ENCODE measurements around the gene LNX1. TPM values are rescaled to one million over a fixed set of nuclear protein-coding genes. Genes with fewer than 3 reads are reported as not detected.
A peak's percentile ranks its signal among the peaks of the same experiment; 100 is the strongest.

LNX1 gene
- total RNA-seq, 4 donors from 2014 or later, result 4.8 to 12.6 (median 6.6) TPM

DNA sequence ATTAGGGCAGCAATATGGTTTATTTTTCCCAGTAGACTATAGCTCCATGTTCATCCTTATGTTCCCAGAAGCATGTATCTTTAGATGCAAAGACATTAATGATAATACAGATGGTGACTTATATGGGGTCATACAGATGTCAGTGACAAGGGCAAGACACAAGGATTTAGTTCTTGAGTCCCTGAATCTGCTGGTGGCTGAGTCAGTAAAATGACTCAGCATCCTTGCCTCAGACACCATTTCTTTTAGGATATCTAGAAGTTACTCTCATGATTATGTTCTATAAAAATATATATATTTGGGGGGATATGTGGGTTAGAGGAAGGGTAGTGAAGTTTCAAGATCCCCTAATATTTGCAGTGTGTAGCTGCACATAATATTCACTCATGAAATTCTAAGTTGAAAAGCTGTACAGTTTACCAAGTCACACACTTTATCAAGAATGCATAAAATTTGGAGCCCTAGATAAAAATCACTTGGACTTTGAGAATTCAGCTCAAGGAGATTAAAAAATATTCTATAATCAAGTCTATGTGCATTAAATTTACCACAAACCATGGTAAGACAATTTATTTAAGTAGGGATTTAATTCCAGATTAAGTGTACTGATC lies 101.9 kb downstream of the LNX1 start:
- H3K4me1 ChIP-seq, result peaks cover 0 to 8% (median 2%) of the 10 kb centered on the region in 4 donors
- DNase-seq (ENCODE audit: low spot score in 2 of 2), result no peak
- H3K4me3 ChIP-seq, result no peak overlapping the region
- no peaks in the 10 kb centered on the region for H3K27me3 ChIP-seq
- no peak for TF ChIP-seq EP300 (IDR thresholded peaks at IDR 0.05)
- no peaks in the 10 kb centered on the region for H3K9me3 ChIP-seq
- no peak overlapping the region for H3K27ac ChIP-seq
- H3K36me3 ChIP-seq, result no peaks in the 10 kb centered on the region

DNA sequence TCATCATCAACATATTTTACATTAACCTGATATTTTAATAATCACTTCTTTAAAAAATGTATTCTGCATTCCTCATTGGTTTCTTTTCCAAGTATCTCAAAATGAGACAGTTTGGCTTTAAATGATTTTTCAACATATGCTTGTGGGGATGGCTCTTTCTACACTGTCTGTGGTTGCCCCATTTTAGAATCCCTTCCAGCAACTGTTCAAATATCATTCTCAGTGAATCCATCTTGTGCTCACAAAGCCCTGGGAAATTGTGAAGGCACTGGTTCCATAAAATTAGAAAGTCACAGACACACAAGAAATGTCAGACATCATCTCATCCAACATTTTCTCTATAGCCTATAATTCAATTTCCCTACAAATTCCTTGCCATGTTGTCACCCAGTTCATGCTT lies 103.5 kb downstream of the LNX1 start:
- no peaks in the 10 kb centered on the region for H3K9me3 ChIP-seq
- no peaks in the 10 kb centered on the region for H3K36me3 ChIP-seq
- no peak overlapping the region for H3K27ac ChIP-seq
- TF ChIP-seq POLR2A (IDR thresholded peaks at IDR 0.05) (no peak), EP300 (IDR thresholded peaks at IDR 0.05) (no peak)
- TF ChIP-seq, protein P1, sequence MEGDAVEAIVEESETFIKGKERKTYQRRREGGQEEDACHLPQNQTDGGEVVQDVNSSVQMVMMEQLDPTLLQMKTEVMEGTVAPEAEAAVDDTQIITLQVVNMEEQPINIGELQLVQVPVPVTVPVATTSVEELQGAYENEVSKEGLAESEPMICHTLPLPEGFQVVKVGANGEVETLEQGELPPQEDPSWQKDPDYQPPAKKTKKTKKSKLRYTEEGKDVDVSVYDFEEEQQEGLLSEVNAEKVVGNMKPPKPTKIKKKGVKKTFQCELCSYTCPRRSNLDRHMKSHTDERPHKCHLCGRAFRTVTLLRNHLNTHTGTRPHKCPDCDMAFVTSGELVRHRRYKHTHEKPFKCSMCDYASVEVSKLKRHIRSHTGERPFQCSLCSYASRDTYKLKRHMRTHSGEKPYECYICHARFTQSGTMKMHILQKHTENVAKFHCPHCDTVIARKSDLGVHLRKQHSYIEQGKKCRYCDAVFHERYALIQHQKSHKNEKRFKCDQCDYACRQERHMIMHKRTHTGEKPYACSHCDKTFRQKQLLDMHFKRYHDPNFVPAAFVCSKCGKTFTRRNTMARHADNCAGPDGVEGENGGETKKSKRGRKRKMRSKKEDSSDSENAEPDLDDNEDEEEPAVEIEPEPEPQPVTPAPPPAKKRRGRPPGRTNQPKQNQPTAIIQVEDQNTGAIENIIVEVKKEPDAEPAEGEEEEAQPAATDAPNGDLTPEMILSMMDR (IDR thresholded peaks at IDR 0.05), result no peak
- no peak for DNase-seq (ENCODE audit: low spot score in 2 of 2)
- no peaks in the 10 kb centered on the region for H3K27me3 ChIP-seq
- peaks cover 0 to 8% (median 2%) of the 10 kb centered on the region in 4 donors for H3K4me1 ChIP-seq
- no peak overlapping the region for H3K4me3 ChIP-seq

DNA sequence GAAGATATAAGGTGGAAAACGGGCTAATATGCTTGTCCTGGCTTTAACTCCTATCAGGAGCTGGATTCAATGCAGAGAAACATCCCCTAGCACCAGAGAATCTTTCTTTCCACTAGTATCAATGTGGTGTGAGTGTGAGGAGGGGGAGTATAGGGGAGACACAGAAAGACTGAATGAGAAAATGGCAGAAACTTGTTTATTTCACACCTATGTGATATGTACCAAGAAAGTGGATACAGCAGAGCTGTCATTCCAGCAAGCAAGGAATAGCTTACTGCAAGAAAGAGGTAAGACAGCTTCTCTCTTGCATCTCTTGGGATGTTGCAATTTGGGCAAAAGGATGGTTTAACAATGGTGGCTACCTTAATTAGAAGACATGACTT lies 105.6 kb downstream of the LNX1 start:
- Histone ChIP-seq H3K9me3 (no peaks in the 10 kb centered on the region), H3K4me1 (peaks cover 0 to 4% (median 1%) of the 10 kb centered on the region in 4 donors), H3K4me3 (no peak overlapping the region), H3K27me3 (no peaks in the 10 kb centered on the region), H3K36me3 (no peaks in the 10 kb centered on the region), H3K27ac (no peak overlapping the region)
- no peak for TF ChIP-seq EP300 (IDR thresholded peaks at IDR 0.05)
- TF ChIP-seq, protein P1 (IDR thresholded peaks at IDR 0.05), result no peak
- TF ChIP-seq POLR2A (IDR thresholded peaks at IDR 0.05), result no peak
- no peak for DNase-seq (ENCODE audit: low spot score in 2 of 2)
- WGBS, 2 donors, result 58 to 63% methylated on average over 1 of the region's 1 CpG

DNA sequence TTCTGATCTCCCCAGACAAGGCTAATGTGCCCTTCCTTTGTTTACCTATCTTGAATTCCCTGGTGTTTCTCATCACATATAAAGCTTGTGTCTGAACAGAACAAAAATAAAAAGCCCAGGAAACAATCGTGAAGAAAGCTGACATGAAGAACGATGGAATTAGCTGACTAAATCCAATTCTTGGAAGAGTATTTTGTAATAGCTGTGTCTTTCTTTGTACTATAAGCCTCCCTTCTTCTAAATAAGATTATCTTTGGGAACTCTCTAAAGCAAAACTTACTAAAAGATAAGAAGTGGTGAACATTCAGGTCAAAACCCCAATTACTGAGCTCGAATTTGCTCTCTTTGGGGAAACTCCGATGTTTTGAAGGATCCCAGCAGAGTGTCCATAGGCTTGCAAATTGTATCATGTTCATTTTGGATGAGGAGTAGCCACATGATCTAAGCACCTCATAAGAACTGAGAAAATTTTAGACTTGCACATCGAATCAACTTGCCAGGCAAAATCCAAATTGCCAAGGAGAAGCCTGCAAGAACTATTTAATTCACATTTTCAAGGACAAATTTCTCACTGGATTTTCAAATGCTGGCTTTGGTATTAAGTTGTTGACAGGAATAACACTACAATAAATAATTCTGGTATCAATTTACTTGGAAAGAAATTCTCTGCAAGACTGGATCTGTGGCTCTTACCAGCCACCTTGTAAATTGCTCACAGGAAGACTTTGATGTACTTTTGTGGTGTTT lies 106.2 kb downstream of the LNX1 start:
- H3K27ac ChIP-seq, result peak overlapping the region in 1 of 4 donors; percentile 30
- WGBS, 2 donors, result 77 to 85% methylated on average over 5 of the region's 5 CpGs
- H3K4me1 ChIP-seq, result peaks cover 0 to 2% (median 0%) of the 10 kb centered on the region in 4 donors
- no peak for DNase-seq (ENCODE audit: low spot score in 2 of 2)
- H3K27me3 ChIP-seq, result no peaks in the 10 kb centered on the region
- H3K4me3 ChIP-seq, result no peak overlapping the region
- no peaks in the 10 kb centered on the region for H3K36me3 ChIP-seq
- TF ChIP-seq, protein P1 (IDR thresholded peaks at IDR 0.05), result no peak
- TF ChIP-seq EP300 (IDR thresholded peaks at IDR 0.05), result no peak
- TF ChIP-seq POLR2A (IDR thresholded peaks at IDR 0.05), result no peak
- no peaks in the 10 kb centered on the region for H3K9me3 ChIP-seq

DNA sequence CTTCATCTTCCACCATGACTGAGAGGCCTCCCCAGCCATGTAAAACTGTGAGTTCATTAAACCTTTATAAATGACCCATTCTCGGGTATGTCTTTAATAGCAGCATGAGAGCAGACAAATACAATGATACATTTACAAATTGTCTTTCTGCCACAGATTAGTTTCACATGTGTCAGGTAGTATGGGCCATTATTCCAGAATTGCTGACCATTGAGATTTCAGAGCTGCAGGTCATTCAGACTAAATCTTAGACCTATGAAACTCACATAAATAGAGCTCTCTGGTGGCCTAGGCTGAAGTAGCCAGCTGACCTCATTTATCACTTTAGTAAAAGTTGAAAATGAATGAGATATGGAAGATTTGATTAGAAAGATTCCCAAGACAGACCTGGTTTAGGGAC lies 108.0 kb downstream of the LNX1 start:
- Histone ChIP-seq H3K36me3 (no peaks in the 10 kb centered on the region), H3K4me3 (no peak overlapping the region), H3K9me3 (no peaks in the 10 kb centered on the region), H3K27ac (no peak overlapping the region), H3K27me3 (no peaks in the 10 kb centered on the region), H3K4me1 (no peaks in the 10 kb centered on the region)
- WGBS, 2 donors, result 93 to 96% methylated on average over 1 of the region's 1 CpG
- TF ChIP-seq, protein P1 (IDR thresholded peaks at IDR 0.05), result no peak
- TF ChIP-seq EP300 (IDR thresholded peaks at IDR 0.05) (no peak), POLR2A (IDR thresholded peaks at IDR 0.05) (no peak)
- DNase-seq (ENCODE audit: low spot score in 2 of 2), result no peak

All from tibial nerve (tissue), 4 donors.